Body of pancreas (tissue), 4 donors: ENCODE results near the gene PCSK6.

Experiments
- POLR2A ChIP-seq, 3 donors: fragments of 450-650 bp; IDR thresholded peaks; one replicate each; pipeline ENCODE4 v1.6.1; 2016; ENCODE audit warnings: antibody characterized with exemption in 3 of 3, mild to moderate bottlenecking in 2 of 3
- TF ChIP-seq, protein P1 (sequence below), 7 experiments: fragments of 450-650 bp in 4 of 7; fragments of 200-600 bp in 3 of 7; sonication (generic) in 3 of 7; IDR thresholded peaks; one replicate each; pipeline ENCODE4 v1.5.1; 2016 to 2019; ENCODE audit warnings: antibody characterized with exemption in 7 of 7

DNA sequence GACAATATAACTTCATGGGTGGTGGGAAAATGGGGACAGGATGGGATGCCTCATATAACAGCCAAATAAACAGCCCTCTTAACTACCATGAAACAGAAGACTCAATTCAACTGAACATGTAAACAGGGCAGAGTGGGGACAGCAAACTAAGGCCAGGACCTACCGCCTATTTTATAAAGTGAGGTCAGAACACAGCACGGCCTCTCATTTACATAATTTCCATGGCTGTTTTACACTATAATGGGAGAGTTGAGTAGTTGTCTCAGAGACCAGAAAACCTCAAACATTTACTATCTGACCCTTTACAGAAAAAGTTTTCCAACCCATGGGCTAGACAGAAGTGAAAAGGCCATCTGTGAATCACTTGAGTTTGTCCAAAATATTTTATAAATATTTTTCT is 137.8 kb downstream of the PCSK6 start:
- TF ChIP-seq, protein P1, sequence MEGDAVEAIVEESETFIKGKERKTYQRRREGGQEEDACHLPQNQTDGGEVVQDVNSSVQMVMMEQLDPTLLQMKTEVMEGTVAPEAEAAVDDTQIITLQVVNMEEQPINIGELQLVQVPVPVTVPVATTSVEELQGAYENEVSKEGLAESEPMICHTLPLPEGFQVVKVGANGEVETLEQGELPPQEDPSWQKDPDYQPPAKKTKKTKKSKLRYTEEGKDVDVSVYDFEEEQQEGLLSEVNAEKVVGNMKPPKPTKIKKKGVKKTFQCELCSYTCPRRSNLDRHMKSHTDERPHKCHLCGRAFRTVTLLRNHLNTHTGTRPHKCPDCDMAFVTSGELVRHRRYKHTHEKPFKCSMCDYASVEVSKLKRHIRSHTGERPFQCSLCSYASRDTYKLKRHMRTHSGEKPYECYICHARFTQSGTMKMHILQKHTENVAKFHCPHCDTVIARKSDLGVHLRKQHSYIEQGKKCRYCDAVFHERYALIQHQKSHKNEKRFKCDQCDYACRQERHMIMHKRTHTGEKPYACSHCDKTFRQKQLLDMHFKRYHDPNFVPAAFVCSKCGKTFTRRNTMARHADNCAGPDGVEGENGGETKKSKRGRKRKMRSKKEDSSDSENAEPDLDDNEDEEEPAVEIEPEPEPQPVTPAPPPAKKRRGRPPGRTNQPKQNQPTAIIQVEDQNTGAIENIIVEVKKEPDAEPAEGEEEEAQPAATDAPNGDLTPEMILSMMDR (IDR thresholded peaks at IDR 0.05), result no peak
- no peak for TF ChIP-seq POLR2A (IDR thresholded peaks at IDR 0.05)
